Type B pancreatic cell (in vitro differentiated cells): ENCODE measurements around the gene SEMA5A. TPM values are rescaled to one million over a fixed set of nuclear protein-coding genes. Genes with fewer than 3 reads are reported as not detected.

Source experiments
- DNase-seq: peaks from one replicate; pipeline ENCODE4 v3.0.0; 2021; ENCODE audit warnings: mixed read lengths; ENCODE audit not compliant: unreplicated experiment; ENCODE audit errors: extremely low spot score
- H3K27ac Mint-ChIP-seq: 2 replicates; pipeline ENCODE4 v1.8.0; 2021; ENCODE audit warnings: mild to moderate bottlenecking, mixed read lengths
- H3K27me3 Mint-ChIP-seq: 2 replicates; pipeline ENCODE4 v1.8.0; 2021; ENCODE audit warnings: mixed read lengths
- H3K36me3 Mint-ChIP-seq: 2 replicates; pipeline ENCODE4 v1.8.0; 2021; ENCODE audit warnings: mixed read lengths
- H3K4me1 Mint-ChIP-seq: one replicate; pipeline ENCODE4 v1.8.0; 2021; ENCODE audit warnings: mixed read lengths; ENCODE audit not compliant: unreplicated experiment
- H3K4me3 Mint-ChIP-seq: 2 replicates; pipeline ENCODE4 v1.8.0; 2021; ENCODE audit warnings: mild to moderate bottlenecking, mixed read lengths
- H3K9me3 Mint-ChIP-seq: 2 replicates; pipeline ENCODE4 v1.8.0; 2021; ENCODE audit warnings: mixed read lengths
- CTCF ChIP-seq: fragments of 200-600 bp; sonication (generic); conservative IDR thresholded peaks from 2 replicates; pipeline ENCODE4 v1.5.0; 2021; ENCODE audit warnings: antibody characterized with exemption, mild to moderate bottlenecking
- total RNA-seq: library from RNA; stranded (reverse); gene quantifications from 2 replicates; pipeline ENCODE4 v1.2.1, GENCODE V29; 2021; ENCODE audit warnings: low replicate concordance

The SEMA5A gene
- total RNA-seq, 1 donor from 2014 or later: 92.9 TPM

- DNase-seq: no peak
- Mint-ChIP-seq H3K36me3 (peaks cover 20% of the 10 kb centered on the region), H3K27ac (no peak overlapping the region), H3K4me1 (peaks cover 16% of the 10 kb centered on the region), H3K27me3 (no peaks in the 10 kb centered on the region), H3K9me3 (peaks cover 7% of the 10 kb centered on the region), H3K4me3 (no peak overlapping the region)
- no peak for TF ChIP-seq CTCF
Measured at GRCh38 chr5:9464478-9464877, 81.4 kb downstream of the SEMA5A start.

- TF ChIP-seq CTCF: no peak
- Mint-ChIP-seq H3K4me3 (no peak overlapping the region), H3K27me3 (no peaks in the 10 kb centered on the region), H3K4me1 (peaks cover 12% of the 10 kb centered on the region), H3K9me3 (peaks cover 7% of the 10 kb centered on the region), H3K36me3 (peaks cover 20% of the 10 kb centered on the region), H3K27ac (no peak overlapping the region)
- DNase-seq: no peak
Measured at GRCh38 chr5:9462109-9462508, 83.8 kb downstream of the SEMA5A start.

- Mint-ChIP-seq H3K27me3 (no peaks in the 10 kb centered on the region), H3K4me3 (no peak overlapping the region), H3K27ac (no peak overlapping the region), H3K4me1 (peaks cover 14% of the 10 kb centered on the region), H3K9me3 (peaks cover 7% of the 10 kb centered on the region), H3K36me3 (peaks cover 20% of the 10 kb centered on the region)
- no peak for TF ChIP-seq CTCF
- DNase-seq: no peak
Measured at GRCh38 chr5:9460885-9461645, 84.8 kb downstream of the SEMA5A start.

GRCh38 chr5:9456435-9457042, 89.3 kb downstream of the SEMA5A start:
- Mint-ChIP-seq H3K4me1 (peaks cover 34% of the 10 kb centered on the region), H3K27ac (peak overlapping the region; percentile 38), H3K4me3 (no peak overlapping the region), H3K9me3 (peaks cover 9% of the 10 kb centered on the region), H3K36me3 (peaks cover 3% of the 10 kb centered on the region), H3K27me3 (no peaks in the 10 kb centered on the region)
- DNase-seq: no peak
- TF ChIP-seq CTCF: no peak

GRCh38 chr5:9455826-9456434, 89.9 kb downstream of the SEMA5A start:
- Mint-ChIP-seq H3K4me1 (peaks cover 36% of the 10 kb centered on the region), H3K27me3 (no peaks in the 10 kb centered on the region), H3K9me3 (peaks cover 7% of the 10 kb centered on the region), H3K36me3 (no peaks in the 10 kb centered on the region), H3K27ac (peak overlapping the region; percentile 38), H3K4me3 (peak overlapping the region; percentile 29)
- no peak for TF ChIP-seq CTCF
- DNase-seq: no peak
